ENCODE measurements around the gene PTPRN2. TPM values are rescaled to one million over a fixed set of nuclear protein-coding genes. Genes with fewer than 3 reads are reported as not detected.

Gene PTPRN2
- total and polyA plus RNA-seq, 2 of the 13 experiments (the other 11 are each of a cell fraction or from before 2014, with no cell fraction given): 2.5 to 24.2 TPM

GRCh38 chr7:158229945-158230344 is 357.7 kb downstream of the PTPRN2 start:
- Histone ChIP-seq H3K9me3 (ENCODE audit: low read length) (peaks cover 18% of the 10 kb centered on the region), H4K20me1 (ENCODE audit: insufficient read depth, low read length) (peaks cover 36% of the 10 kb centered on the region; the same call in 1 of the 2 replicates), H3K4me2 (ENCODE audit: low read depth, low read length) (no peak overlapping the region), H3K79me2 (ENCODE audit: insufficient read depth, low read length) (no peaks in the 10 kb centered on the region), H3K9ac (ENCODE audit: insufficient read depth, low read depth, low read length) (no peak overlapping the region), H3K27ac (ENCODE audit: extremely low read length, insufficient read depth, low read length) (no peak overlapping the region), H2AFZ (ENCODE audit: low read length) (no peak overlapping the region), H3K36me3 (replicated peaks in 1 of 2; ENCODE audit: control insufficient read depth in 1 of 2, insufficient read depth in 2 of 2, low read length in 2 of 2) (no peaks in the 10 kb centered on the region), H3K4me1 (ENCODE audit: insufficient read depth, low read length) (no peaks in the 10 kb centered on the region), H3K4me3 (replicated peaks in 1 of 3; ENCODE audit: insufficient read depth in 1 of 3, low read depth in 2 of 3, low read length in 3 of 3) (no peak overlapping the region), H3K27me3 (ENCODE audit: control insufficient read depth in 1 of 2, insufficient read depth in 2 of 2, low read length in 2 of 2) (no peaks in the 10 kb centered on the region)
- in situ Hi-C loops (cut with HindIII; ENCODE audit: extremely low pct_ligation_motif_present, low pct_unique_long_range_greater_than_20kb): no loop called here
- 97% methylated on average over 1 of the region's 1 CpG for WGBS (ENCODE audit: low lambda C conversion rate)
- TF ChIP-seq IRF9 (CRISPR knock-in tag; IDR thresholded peaks at IDR 0.05; ENCODE audit: borderline replicate concordance) (no peak), REPIN1 (CRISPR knock-in tag; IDR thresholded peaks at IDR 0.05; ENCODE audit: borderline replicate concordance, low read depth) (no peak), TRIM24 (CRISPR knock-in tag; IDR thresholded peaks at IDR 0.05) (no peak), ZNF580 (CRISPR knock-in tag; IDR thresholded peaks at IDR 0.05; ENCODE audit: borderline replicate concordance, low read depth) (no peak), ZNF10 (CRISPR knock-in tag; IDR thresholded peaks at IDR 0.05; ENCODE audit: borderline replicate concordance, low read depth) (no peak), AHDC1 (CRISPR knock-in tag; IDR thresholded peaks at IDR 0.05; ENCODE audit: borderline replicate concordance) (no peak), GLMP (CRISPR knock-in tag; IDR thresholded peaks at IDR 0.05; ENCODE audit: borderline replicate concordance) (no peak)
- ChIA-PET POLR2A (no interaction called here), CTCF (ENCODE audit: low intra/inter-chr PET ratio, low total read pairs) (no interaction called here)
- no peak for FAIRE-seq
- no TSS peak for BruUV-seq (replicated peaks)
- no peak for DNase-seq (ENCODE audit: low spot score)
- intact Hi-C loops (cut with micrococcal nuclease; ENCODE audit: unreplicated experiment): loop anchor here (1.0 kb wide), 1 partner anchor 175 kb away; no protein-coding TSS in a partner anchor
- no peak for ATAC-seq
